Measurements from ENCODE around the gene STK39. TPM values are rescaled to one million over a fixed set of nuclear protein-coding genes. Genes with fewer than 3 reads are reported as not detected.

The STK39 gene
- total RNA-seq, 1 experiment from 2014 or later: 15.9 TPM

GRCh38 chr2:168190590-168191336, 56.6 kb downstream of the STK39 start:
- no peaks in the 10 kb centered on the region for H3K9me3 ChIP-seq (ENCODE audit: low read depth, low read length, poor library complexity, severe bottlenecking)
- H3K27me3 ChIP-seq (replicated peaks; ENCODE audit: insufficient read depth, low read depth, low read length, poor library complexity): no peaks in the 10 kb centered on the region
- DNase-seq (ENCODE audit: low spot score): no peak
- intact Hi-C loops (cut with micrococcal nuclease; ENCODE audit: unreplicated experiment): no loop called here
- TF ChIP-seq CTCF (conservative IDR thresholded peaks at IDR 0.05; ENCODE audit: low read depth, low read length): no peak
- no peak for TF ChIP-seq EZH2 (IDR thresholded peaks at IDR 0.05; ENCODE audit: borderline replicate concordance, low read depth, low read length, poor library complexity, severe bottlenecking)
- ChIA-PET CTCF (no interaction called here), POLR2A (ENCODE audit: low non-redundant PET) (no interaction called here)
- no peaks in the 10 kb centered on the region for H3K36me3 ChIP-seq (ENCODE audit: insufficient read depth, low read length, poor library complexity, severe bottlenecking)
- H3K4me1 ChIP-seq (ENCODE audit: insufficient read depth, low read length, poor library complexity, severe bottlenecking): peaks cover 26% of the 10 kb centered on the region
- H3K27ac ChIP-seq (ENCODE audit: low read depth, low read length, poor library complexity, severe bottlenecking): no peak overlapping the region
- H3K4me3 ChIP-seq (ENCODE audit: low read depth, low read length, poor library complexity, severe bottlenecking): no peak overlapping the region
- no TSS peak for BruUV-seq (replicated peaks)

- Histone ChIP-seq H3K27ac (ENCODE audit: low read depth, low read length, poor library complexity, severe bottlenecking) (no peak overlapping the region), H3K4me3 (ENCODE audit: low read depth, low read length, poor library complexity, severe bottlenecking) (no peak overlapping the region), H3K27me3 (replicated peaks; ENCODE audit: insufficient read depth, low read depth, low read length, poor library complexity) (no peaks in the 10 kb centered on the region), H3K36me3 (ENCODE audit: insufficient read depth, low read length, poor library complexity, severe bottlenecking) (no peaks in the 10 kb centered on the region), H3K9me3 (ENCODE audit: low read depth, low read length, poor library complexity, severe bottlenecking) (no peaks in the 10 kb centered on the region), H3K4me1 (ENCODE audit: insufficient read depth, low read length, poor library complexity, severe bottlenecking) (peaks cover 34% of the 10 kb centered on the region)
- CTCF ChIA-PET: no interaction called here
- intact Hi-C loops (cut with micrococcal nuclease; ENCODE audit: unreplicated experiment): no loop called here
- POLR2A ChIA-PET (ENCODE audit: low non-redundant PET): no interaction called here
- DNase-seq (ENCODE audit: low spot score): no peak
- TF ChIP-seq EZH2 (IDR thresholded peaks at IDR 0.05; ENCODE audit: borderline replicate concordance, low read depth, low read length, poor library complexity, severe bottlenecking): no peak
- TF ChIP-seq CTCF (conservative IDR thresholded peaks at IDR 0.05; ENCODE audit: low read depth, low read length): no peak
- BruUV-seq (replicated peaks): no TSS peak
Measured at GRCh38 chr2:168189835-168190569, 57.4 kb downstream of the STK39 start.

GRCh38 chr2:168188002-168188401, 59.4 kb downstream of the STK39 start:
- Histone ChIP-seq H3K9me3 (ENCODE audit: low read depth, low read length, poor library complexity, severe bottlenecking) (no peaks in the 10 kb centered on the region), H3K4me1 (ENCODE audit: insufficient read depth, low read length, poor library complexity, severe bottlenecking) (peaks cover 33% of the 10 kb centered on the region), H3K27me3 (replicated peaks; ENCODE audit: insufficient read depth, low read depth, low read length, poor library complexity) (no peaks in the 10 kb centered on the region), H3K27ac (ENCODE audit: low read depth, low read length, poor library complexity, severe bottlenecking) (no peak overlapping the region), H3K4me3 (ENCODE audit: low read depth, low read length, poor library complexity, severe bottlenecking) (no peak overlapping the region), H3K36me3 (ENCODE audit: insufficient read depth, low read length, poor library complexity, severe bottlenecking) (no peaks in the 10 kb centered on the region)
- POLR2A ChIA-PET (ENCODE audit: low non-redundant PET): interaction anchor here (0.5 kb wide), 1 partner anchor 27 kb away, joined by 9 read pairs; no protein-coding TSS in a partner anchor
- no TSS peak for BruUV-seq (replicated peaks)
- CTCF ChIA-PET: no interaction called here
- no peak for DNase-seq (ENCODE audit: low spot score)
- no peak for TF ChIP-seq EZH2 (IDR thresholded peaks at IDR 0.05; ENCODE audit: borderline replicate concordance, low read depth, low read length, poor library complexity, severe bottlenecking)
- no peak for TF ChIP-seq CTCF (conservative IDR thresholded peaks at IDR 0.05; ENCODE audit: low read depth, low read length)
- intact Hi-C loops (cut with micrococcal nuclease; ENCODE audit: unreplicated experiment): no loop called here

All from A673 (cell line).